ENCODE data around the gene PRDX5. TPM values are rescaled to one million over a fixed set of nuclear protein-coding genes. Genes with fewer than 3 reads are reported as not detected.
A peak's percentile ranks its signal among the peaks of the same experiment; 100 is the strongest.

The PRDX5 gene
- total RNA-seq (ENCODE audit: unreplicated experiment) = 264 TPM
- long read RNA-seq, transcript PRDX5-202 (4 exons, 463 nt) = minor isoform, 8 of 327 reads
- long read RNA-seq, transcript PRDX5-201 (6 exons, 893 nt) = major isoform, 280 of 327 reads
- long read RNA-seq, partial matches to known transcripts = 3 of 327 reads
- long read RNA-seq, other reads (novel, unspliced or antisense) = 32 of 327 reads

DNA sequence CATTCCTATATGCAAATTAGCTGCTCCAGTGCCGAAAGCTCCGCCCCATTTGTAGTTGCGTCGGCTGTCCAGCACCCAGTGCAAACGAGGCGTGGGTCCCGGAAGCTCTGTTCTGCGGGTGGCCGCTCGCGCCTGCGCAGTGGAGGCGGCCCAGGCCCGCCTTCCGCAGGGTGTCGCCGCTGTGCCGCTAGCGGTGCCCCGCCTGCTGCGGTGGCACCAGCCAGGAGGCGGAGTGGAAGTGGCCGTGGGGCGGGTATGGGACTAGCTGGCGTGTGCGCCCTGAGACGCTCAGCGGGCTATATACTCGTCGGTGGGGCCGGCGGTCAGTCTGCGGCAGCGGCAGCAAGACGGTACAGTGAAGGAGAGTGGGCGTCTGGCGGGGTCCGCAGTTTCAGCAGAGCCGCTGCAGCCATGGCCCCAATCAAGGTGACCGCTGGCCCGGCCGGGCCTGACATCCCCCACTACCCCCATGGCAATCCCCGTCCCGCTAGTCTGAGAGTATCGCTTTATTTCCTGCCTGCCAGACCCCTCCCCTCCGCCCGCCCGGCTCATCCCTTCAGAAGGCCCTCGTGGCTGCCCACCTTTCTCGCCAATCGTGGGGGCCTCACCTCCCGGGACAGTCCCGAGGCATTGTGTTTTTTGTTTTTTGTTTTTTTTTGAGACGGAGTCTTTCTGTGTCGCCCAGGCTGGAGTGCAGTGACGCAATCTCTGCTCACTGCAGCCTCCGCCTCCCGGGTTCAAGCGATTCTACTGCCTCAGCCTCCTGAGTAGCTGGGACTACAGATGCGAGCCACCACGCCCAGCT is at the start of gene PRDX5:
Gene PRDX5, plus strand, starts transcription at position 161 of the 805 bp plus-strand sequence. Its CDS starts 95 bp downstream, at position 256.
- peak within 1 kb of the TSS; percentile 92 for H3K27ac Mint-ChIP-seq (ENCODE audit: unreplicated experiment)
- peaks cover 27% of the 10 kb centered on the region for H3K36me3 Mint-ChIP-seq (ENCODE audit: low read depth, unreplicated experiment)
- H3K4me1 Mint-ChIP-seq (ENCODE audit: unreplicated experiment) = peaks cover 17% of the 10 kb centered on the region
- H3K9me3 Mint-ChIP-seq (ENCODE audit: unreplicated experiment) = no peaks in the 10 kb centered on the region
- H3K27me3 Mint-ChIP-seq (ENCODE audit: unreplicated experiment) = peaks cover 18% of the 10 kb centered on the region
- TF ChIP-seq CTCF (IDR thresholded peaks at IDR 0.05; ENCODE audit: unreplicated experiment) = no peak
- DNase-seq (ENCODE audit: low spot score) = peak; percentile 90
- peak within 1 kb of the TSS; percentile 94 for H3K4me3 Mint-ChIP-seq (ENCODE audit: unreplicated experiment)

GRCh38 chr11:64268893-64269539 is 48.9 kb upstream of the PRDX5 start:
- no peaks in the 10 kb centered on the region for H3K9me3 Mint-ChIP-seq (ENCODE audit: unreplicated experiment)
- no peak for TF ChIP-seq CTCF (IDR thresholded peaks at IDR 0.05; ENCODE audit: unreplicated experiment)
- peaks cover 14% of the 10 kb centered on the region for H3K36me3 Mint-ChIP-seq (ENCODE audit: low read depth, unreplicated experiment)
- no peak for DNase-seq (ENCODE audit: low spot score)
- H3K27me3 Mint-ChIP-seq (ENCODE audit: unreplicated experiment) = peaks cover 20% of the 10 kb centered on the region
- peak overlapping the region; percentile 87 for H3K4me3 Mint-ChIP-seq (ENCODE audit: unreplicated experiment)
- H3K4me1 Mint-ChIP-seq (ENCODE audit: unreplicated experiment) = peaks cover 17% of the 10 kb centered on the region
- H3K27ac Mint-ChIP-seq (ENCODE audit: unreplicated experiment) = peak overlapping the region; percentile 95

GRCh38 chr11:64269540-64270220 is 48.2 kb upstream of the PRDX5 start:
- no peak for TF ChIP-seq CTCF (IDR thresholded peaks at IDR 0.05; ENCODE audit: unreplicated experiment)

GRCh38 chr11:64275031-64275800 is 42.7 kb upstream of the PRDX5 start:
- no peak overlapping the region for H3K4me3 Mint-ChIP-seq (ENCODE audit: unreplicated experiment)
- no peaks in the 10 kb centered on the region for H3K9me3 Mint-ChIP-seq (ENCODE audit: unreplicated experiment)
- no peak overlapping the region for H3K27ac Mint-ChIP-seq (ENCODE audit: unreplicated experiment)
- TF ChIP-seq CTCF (IDR thresholded peaks at IDR 0.05; ENCODE audit: unreplicated experiment) = no peak
- DNase-seq (ENCODE audit: low spot score) = no peak
- H3K27me3 Mint-ChIP-seq (ENCODE audit: unreplicated experiment) = peaks cover 2% of the 10 kb centered on the region
- peaks cover under 1% of the 10 kb centered on the region for H3K4me1 Mint-ChIP-seq (ENCODE audit: unreplicated experiment)
- peaks cover 5% of the 10 kb centered on the region for H3K36me3 Mint-ChIP-seq (ENCODE audit: low read depth, unreplicated experiment)

More at GRCh38 chr11:64269540-64270220, 48.2 kb upstream of the PRDX5 start:
- Mint-ChIP-seq H3K36me3 (ENCODE audit: low read depth, unreplicated experiment) (peaks cover 14% of the 10 kb centered on the region), H3K27me3 (ENCODE audit: unreplicated experiment) (peaks cover 18% of the 10 kb centered on the region), H3K4me3 (ENCODE audit: unreplicated experiment) (peak overlapping the region; percentile 95), H3K4me1 (ENCODE audit: unreplicated experiment) (peaks cover 17% of the 10 kb centered on the region), H3K27ac (ENCODE audit: unreplicated experiment) (peak overlapping the region; percentile 96), H3K9me3 (ENCODE audit: unreplicated experiment) (no peaks in the 10 kb centered on the region)
- peak; percentile 94 for DNase-seq (ENCODE audit: low spot score)

All from endothelial cell (in vitro differentiated cells).